SK-N-SH (cell line): ENCODE measurements around the gene RFPL2. TPM values are rescaled to one million over a fixed set of nuclear protein-coding genes. Genes with fewer than 3 reads are reported as not detected.

Experiments
- CTCF ChIA-PET: fragments of 300-600, 350-600 bp; formaldehyde crosslinking; extraction: SDS; loops from one replicate; lab custom pipeline; 2021; lab: Yijun Ruan, JAX
- POLR2A ChIA-PET: fragments of 350-600 bp; sonication (Branson Sonifier 250); formaldehyde crosslinking; extraction: SDS; loops from one replicate; lab custom pipeline; 2020; ENCODE audit warnings: antibody characterized with exemption, inconsistent platforms; lab: Yijun Ruan, JAX
- DNase-seq: peaks from one replicate; pipeline ENCODE4 v3.0.0; 2012
- H2AFZ ChIP-seq: fragments of 200-600 bp; sonication (generic); 2 replicates; pipeline ENCODE4 v1.8.1; 2016; ENCODE audit warnings: antibody characterized with exemption, mild to moderate bottlenecking, low read depth
- H3F3A ChIP-seq: fragments of 200-600 bp; sonication (generic); replicated peaks from 2 replicates; pipeline ENCODE3; 2016; ENCODE audit warnings: antibody characterized with exemption, mild to moderate bottlenecking; ENCODE audit not compliant: insufficient read depth
- H3K27ac ChIP-seq, 2 experiments: fragments of 200-500 bp in 1 of 2; fragments of 200-600 bp in 1 of 2; sonication (Bioruptor generic) in 1 of 2; sonication (generic), shearing (Covaris generic) in 1 of 2; 2 replicates each; pipeline versions ENCODE4 v1.5.1 to v1.6.1; 2014 to 2016; ENCODE audit warnings: low read depth in 2 of 2, inconsistent platforms in 1 of 2, low read length in 1 of 2, mild to moderate bottlenecking in 1 of 2, mixed read lengths in 1 of 2
- H3K27me3 ChIP-seq: fragments of 200-600 bp; sonication (generic), shearing (Covaris generic); 2 replicates; pipeline ENCODE4 v1.6.1; 2016; ENCODE audit warnings: mixed run types; ENCODE audit not compliant: insufficient read depth
- H3K36me3 ChIP-seq, 2 experiments: fragments of 200-500 bp in 1 of 2; fragments of 200-600 bp in 1 of 2; sonication (Bioruptor generic) in 1 of 2; sonication (generic) in 1 of 2; replicated peaks in 1 of 2; 2 replicates each; pipeline versions ENCODE3 to v1.5.1; 2014 to 2016; ENCODE audit warnings: low read length in 1 of 2, mild to moderate bottlenecking in 1 of 2; ENCODE audit not compliant: insufficient read depth in 2 of 2, control insufficient read depth in 1 of 2
- H3K4me1 ChIP-seq, 2 experiments: fragments of 200-500 bp in 1 of 2; fragments of 200-600 bp in 1 of 2; sonication (Bioruptor generic) in 1 of 2; sonication (generic), shearing (Covaris generic) in 1 of 2; 2 replicates each; pipeline versions ENCODE4 v1.5.1 to v1.6.1; 2014 to 2016; ENCODE audit warnings: low read depth in 1 of 2, low read length in 1 of 2, mixed run types in 1 of 2; ENCODE audit not compliant: insufficient read depth in 2 of 2, control insufficient read depth in 1 of 2
- H3K4me2 ChIP-seq: fragments of 200-600 bp; sonication (generic), shearing (Covaris generic); 2 replicates; pipeline ENCODE4 v1.6.1; 2017; ENCODE audit warnings: mixed run types
- H3K4me3 ChIP-seq, 2 experiments: fragments of 200-500 bp in 1 of 2; fragments of 200-600 bp in 1 of 2; sonication (Bioruptor generic) in 1 of 2; sonication (generic), shearing (Covaris generic) in 1 of 2; 2 replicates each; pipeline versions ENCODE4 v1.5.1 to v1.8.1; 2014 to 2016; ENCODE audit warnings: low read depth in 2 of 2, inconsistent platforms in 1 of 2, low read length in 1 of 2, mild to moderate bottlenecking in 1 of 2, mixed read lengths in 1 of 2, moderate library complexity in 1 of 2
- H3K79me2 ChIP-seq: fragments of 200-600 bp; sonication (generic); 2 replicates; pipeline ENCODE4 v1.8.1; 2017; ENCODE audit warnings: mild to moderate bottlenecking; ENCODE audit not compliant: insufficient read depth
- H3K9ac ChIP-seq: fragments of 200-600 bp; sonication (generic); 2 replicates; pipeline ENCODE4 v1.6.1; 2017; ENCODE audit warnings: mixed run types
- H3K9me2 ChIP-seq: fragments of 200-600 bp; sonication (generic); 2 replicates; pipeline ENCODE4 v1.6.1; 2017; ENCODE audit warnings: mixed run types
- H3K9me3 ChIP-seq: fragments of 200-600 bp; sonication (generic); 2 replicates; pipeline ENCODE4 v1.6.1; 2017; ENCODE audit warnings: mixed run types, mild to moderate bottlenecking, moderate library complexity
- H4K20me1 ChIP-seq: fragments of 200-600 bp; sonication (generic); 2 replicates; pipeline ENCODE4 v1.6.1; 2017; ENCODE audit warnings: mild to moderate bottlenecking, mixed run types; ENCODE audit not compliant: insufficient read depth
- CHD2 ChIP-seq: fragments of 150-350 bp; IDR thresholded peaks from 2 replicates; pipeline ENCODE4 v1.6.1; 2018; ENCODE audit warnings: low read length; ENCODE audit not compliant: partially characterized antibody
- EP300 ChIP-seq, 2 experiments: IDR thresholded peaks; 2 replicates each; pipeline versions ENCODE4 v1.4.0 to v1.6.1; 2012; ENCODE audit warnings: borderline replicate concordance in 1 of 2, low read depth in 1 of 2, low read length in 1 of 2
- GATA2 ChIP-seq: sonication (generic); formaldehyde crosslinking; IDR thresholded peaks from 2 replicates; pipeline ENCODE4 v1.5.0; 2020; ENCODE audit warnings: mild to moderate bottlenecking, missing genetic modification reagents
- JUND ChIP-seq: IDR thresholded peaks from 2 replicates; pipeline ENCODE4 v1.4.0; 2012
- PBX3 ChIP-seq: IDR thresholded peaks from 2 replicates; pipeline ENCODE4; 2012
- RCOR1 ChIP-seq: fragments of 150-350 bp; IDR thresholded peaks from 2 replicates; pipeline ENCODE4 v1.6.1; 2017; ENCODE audit warnings: antibody characterized with exemption, low read length
- RXRA ChIP-seq: IDR thresholded peaks from 2 replicates; pipeline ENCODE4 v1.4.0; 2012; ENCODE audit warnings: low read depth, mild to moderate bottlenecking, borderline replicate concordance
- SIN3A ChIP-seq: IDR thresholded peaks from 2 replicates; pipeline ENCODE4 v1.6.1; 2012; ENCODE audit warnings: low read depth, mild to moderate bottlenecking, low read length, moderate library complexity, borderline replicate concordance
- TCF12 ChIP-seq: IDR thresholded peaks from 2 replicates; pipeline ENCODE4 v1.4.0; 2012
- USF1 ChIP-seq: IDR thresholded peaks from 2 replicates; pipeline ENCODE4 v1.4.0; 2012; ENCODE audit warnings: low read depth, borderline replicate concordance
- YY1 ChIP-seq: IDR thresholded peaks from 2 replicates; pipeline ENCODE4 v1.4.0; 2012; ENCODE audit warnings: low read depth, mild to moderate bottlenecking
- ZBTB33 ChIP-seq: IDR thresholded peaks from 2 replicates; pipeline ENCODE4 v1.4.0; 2012; ENCODE audit warnings: low read depth, borderline replicate concordance
- WGBS: methylation state at CpG from one replicate; pipeline ENCODE4 v1.1.6; 2017; ENCODE audit warnings: low lambda C conversion rate; 5-methylcytosine and 5-hydroxymethylcytosine counted together
- polyA plus RNA-seq, 3 experiments: library from polyadenylated mRNA; depleted of rRNA; stranded (reverse); fragments of >200 nt; gene quantifications; 2 replicates each; pipeline ENCODE4 v1.2.3, GENCODE V29; 2012
- TF ChIP-seq, protein P1 (sequence below): fragments of 150-350 bp; IDR thresholded peaks from 2 replicates; pipeline ENCODE4 v1.6.1; 2017; ENCODE audit warnings: antibody characterized with exemption, low read length, low read depth, borderline replicate concordance
- TF ChIP-seq, protein P2 (sequence below): IDR thresholded peaks from 2 replicates; pipeline ENCODE4 v1.6.1; 2012; ENCODE audit warnings: mild to moderate bottlenecking, low read depth, low read length, moderate library complexity

Gene RFPL2
- polyA plus RNA-seq, 1 of the 3 experiments (the other 2 are of a cell fraction): 0.05 TPM

- H3K4me3 ChIP-seq: no peak overlapping the region
- no peaks in the 10 kb centered on the region for H3F3A ChIP-seq
- H3K79me2 ChIP-seq: no peaks in the 10 kb centered on the region
- POLR2A ChIA-PET: no interaction called here
- DNase-seq: peak; percentile 51
- H3K9ac ChIP-seq: no peak overlapping the region
- no peak overlapping the region for H3K27ac ChIP-seq
- 4% methylated on average over 3 of the region's 3 CpGs for WGBS
- H3K4me1 ChIP-seq: no peaks in the 10 kb centered on the region
- H3K9me3 ChIP-seq: no peaks in the 10 kb centered on the region
- no peaks in the 10 kb centered on the region for H3K9me2 ChIP-seq
- H4K20me1 ChIP-seq: no peaks in the 10 kb centered on the region
- no peaks in the 10 kb centered on the region; the same call in 1 of the 2 replicates for H3K27me3 ChIP-seq
- H3K4me2 ChIP-seq: no peak overlapping the region
- CTCF ChIA-PET: interaction anchor here (1.6 kb wide), 1 partner anchor 83 kb away, joined by 3 read pairs; no protein-coding TSS in a partner anchor
- H2AFZ ChIP-seq: no peak overlapping the region
- TF ChIP-seq PBX3 (no peak), GATA2 (CRISPR knock-in tag) (peak; percentile 66), RCOR1 (peak; percentile 75; the same call in 1 of the 2 replicates), EP300 (IDR thresholded peaks at IDR 0.05; ENCODE audit: borderline replicate concordance in 1 of 2, low read depth in 1 of 2, low read length in 1 of 2) (peak in 1 of 2 experiments; percentile 64; a peak in 1 of 4 replicates)
- no peaks in the 10 kb centered on the region for H3K36me3 ChIP-seq
Observed at GRCh38 chr22:32183625-32184024, 21.2 kb downstream of the RFPL2 start.

GRCh38 chr22:32181043-32181442 lies 23.8 kb downstream of the RFPL2 start:
- WGBS: 29% methylated on average over 6 of the region's 6 CpGs
- TF ChIP-seq EP300 (IDR thresholded peaks at IDR 0.05; ENCODE audit: borderline replicate concordance in 1 of 2, low read depth in 1 of 2, low read length in 1 of 2): no peak
- no peak for TF ChIP-seq TCF12
- TF ChIP-seq SIN3A: no peak
- no peak for TF ChIP-seq YY1
- TF ChIP-seq, protein P1, sequence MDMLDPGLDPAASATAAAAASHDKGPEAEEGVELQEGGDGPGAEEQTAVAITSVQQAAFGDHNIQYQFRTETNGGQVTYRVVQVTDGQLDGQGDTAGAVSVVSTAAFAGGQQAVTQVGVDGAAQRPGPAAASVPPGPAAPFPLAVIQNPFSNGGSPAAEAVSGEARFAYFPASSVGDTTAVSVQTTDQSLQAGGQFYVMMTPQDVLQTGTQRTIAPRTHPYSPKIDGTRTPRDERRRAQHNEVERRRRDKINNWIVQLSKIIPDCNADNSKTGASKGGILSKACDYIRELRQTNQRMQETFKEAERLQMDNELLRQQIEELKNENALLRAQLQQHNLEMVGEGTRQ: no peak
- TF ChIP-seq USF1: no peak
- TF ChIP-seq RXRA: no peak
- no peak for TF ChIP-seq CHD2
- TF ChIP-seq, protein P2, sequence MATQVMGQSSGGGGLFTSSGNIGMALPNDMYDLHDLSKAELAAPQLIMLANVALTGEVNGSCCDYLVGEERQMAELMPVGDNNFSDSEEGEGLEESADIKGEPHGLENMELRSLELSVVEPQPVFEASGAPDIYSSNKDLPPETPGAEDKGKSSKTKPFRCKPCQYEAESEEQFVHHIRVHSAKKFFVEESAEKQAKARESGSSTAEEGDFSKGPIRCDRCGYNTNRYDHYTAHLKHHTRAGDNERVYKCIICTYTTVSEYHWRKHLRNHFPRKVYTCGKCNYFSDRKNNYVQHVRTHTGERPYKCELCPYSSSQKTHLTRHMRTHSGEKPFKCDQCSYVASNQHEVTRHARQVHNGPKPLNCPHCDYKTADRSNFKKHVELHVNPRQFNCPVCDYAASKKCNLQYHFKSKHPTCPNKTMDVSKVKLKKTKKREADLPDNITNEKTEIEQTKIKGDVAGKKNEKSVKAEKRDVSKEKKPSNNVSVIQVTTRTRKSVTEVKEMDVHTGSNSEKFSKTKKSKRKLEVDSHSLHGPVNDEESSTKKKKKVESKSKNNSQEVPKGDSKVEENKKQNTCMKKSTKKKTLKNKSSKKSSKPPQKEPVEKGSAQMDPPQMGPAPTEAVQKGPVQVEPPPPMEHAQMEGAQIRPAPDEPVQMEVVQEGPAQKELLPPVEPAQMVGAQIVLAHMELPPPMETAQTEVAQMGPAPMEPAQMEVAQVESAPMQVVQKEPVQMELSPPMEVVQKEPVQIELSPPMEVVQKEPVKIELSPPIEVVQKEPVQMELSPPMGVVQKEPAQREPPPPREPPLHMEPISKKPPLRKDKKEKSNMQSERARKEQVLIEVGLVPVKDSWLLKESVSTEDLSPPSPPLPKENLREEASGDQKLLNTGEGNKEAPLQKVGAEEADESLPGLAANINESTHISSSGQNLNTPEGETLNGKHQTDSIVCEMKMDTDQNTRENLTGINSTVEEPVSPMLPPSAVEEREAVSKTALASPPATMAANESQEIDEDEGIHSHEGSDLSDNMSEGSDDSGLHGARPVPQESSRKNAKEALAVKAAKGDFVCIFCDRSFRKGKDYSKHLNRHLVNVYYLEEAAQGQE: no peak
- no peak for TF ChIP-seq ZBTB33
- TF ChIP-seq JUND: no peak

More at GRCh38 chr22:32181043-32181442, 23.8 kb downstream of the RFPL2 start:
- H3K27ac ChIP-seq: no peak overlapping the region
- no peaks in the 10 kb centered on the region; the same call in 1 of the 2 replicates for H3K27me3 ChIP-seq
- H2AFZ ChIP-seq: no peak overlapping the region
- H4K20me1 ChIP-seq: no peaks in the 10 kb centered on the region
- no peaks in the 10 kb centered on the region for H3K9me3 ChIP-seq
- H3F3A ChIP-seq: no peaks in the 10 kb centered on the region
- no peak overlapping the region for H3K4me2 ChIP-seq
- no peaks in the 10 kb centered on the region for H3K36me3 ChIP-seq
- no peak overlapping the region for H3K9ac ChIP-seq
- ChIA-PET CTCF (interaction anchor here (1.5 kb wide), 1 partner anchor 21 kb away, joined by 6 read pairs; no protein-coding TSS in a partner anchor), POLR2A (no interaction called here)
- H3K9me2 ChIP-seq: no peaks in the 10 kb centered on the region
- no peak for DNase-seq
- no peaks in the 10 kb centered on the region for H3K79me2 ChIP-seq
- H3K4me1 ChIP-seq: no peaks in the 10 kb centered on the region; a peak in 1 of 4 replicates
- no peak overlapping the region for H3K4me3 ChIP-seq
